Inflammatory macrophage treated with lipopolysaccharide for 1 hour (primary cell): ENCODE data around the gene DLG2.

ENCODE experiments used
- DNase-seq, 2 donors: peaks; one replicate each; pipeline ENCODE4 v3.0.0-alpha.2; 2020 to 2022

Gene DLG2

DNA sequence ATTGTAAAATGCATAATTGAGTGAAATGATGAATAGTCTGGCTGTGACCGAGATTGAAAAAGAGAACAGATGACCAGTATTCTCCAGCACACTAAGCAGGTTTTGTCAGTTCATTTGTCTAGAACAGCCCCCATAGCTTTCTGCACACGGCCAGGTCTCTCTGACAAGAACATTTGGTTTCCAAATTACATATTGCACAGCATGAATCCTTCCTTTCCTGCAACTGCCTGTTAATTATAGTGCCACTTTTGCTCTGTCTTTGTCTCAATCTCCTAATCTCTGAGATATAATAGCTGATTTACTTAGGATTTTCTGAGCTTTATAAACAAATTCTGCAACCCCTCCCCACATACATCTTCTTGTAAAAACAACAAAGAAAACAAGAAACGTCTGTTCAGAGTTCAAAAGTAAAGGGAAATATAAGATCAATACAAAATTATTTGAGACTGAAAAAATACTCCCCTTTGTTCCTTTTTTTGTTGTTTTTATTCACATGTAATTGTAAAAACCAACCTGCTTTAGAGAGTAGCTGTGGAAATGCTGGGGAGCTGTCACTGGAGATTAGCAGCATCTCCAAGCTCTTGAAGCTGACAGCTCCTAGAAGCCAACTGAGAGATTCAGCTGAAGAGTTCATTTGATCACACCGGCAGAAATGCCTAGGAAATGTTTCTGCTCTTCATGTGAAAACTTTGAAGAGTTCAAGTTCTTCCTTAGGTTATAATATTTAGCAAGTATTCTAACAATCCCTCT lies 998.1 kb downstream of the DLG2 start:
- no peak for DNase-seq

- DNase-seq, result no peak
Measured at GRCh38 chr11:84626256-84626655, 1000.9 kb downstream of the DLG2 start.

GRCh38 chr11:84612645-84613044 lies 1014.5 kb downstream of the DLG2 start:
- DNase-seq, result no peak

GRCh38 chr11:84608837-84609196 lies 1018.3 kb downstream of the DLG2 start:
- no peak for DNase-seq

GRCh38 chr11:84607975-84608836 lies 1018.9 kb downstream of the DLG2 start:
- DNase-seq, result no peak

- no peak for DNase-seq
Measured at GRCh38 chr11:84594602-84595001, 1032.5 kb downstream of the DLG2 start.

- DNase-seq, result no peak
Measured at GRCh38 chr11:84590106-84590505, 1037.0 kb downstream of the DLG2 start.

- DNase-seq, result no peak
Measured at GRCh38 chr11:84588131-84588829, 1038.9 kb downstream of the DLG2 start.

GRCh38 chr11:84583106-84583505 lies 1044.0 kb downstream of the DLG2 start:
- no peak for DNase-seq

DNA sequence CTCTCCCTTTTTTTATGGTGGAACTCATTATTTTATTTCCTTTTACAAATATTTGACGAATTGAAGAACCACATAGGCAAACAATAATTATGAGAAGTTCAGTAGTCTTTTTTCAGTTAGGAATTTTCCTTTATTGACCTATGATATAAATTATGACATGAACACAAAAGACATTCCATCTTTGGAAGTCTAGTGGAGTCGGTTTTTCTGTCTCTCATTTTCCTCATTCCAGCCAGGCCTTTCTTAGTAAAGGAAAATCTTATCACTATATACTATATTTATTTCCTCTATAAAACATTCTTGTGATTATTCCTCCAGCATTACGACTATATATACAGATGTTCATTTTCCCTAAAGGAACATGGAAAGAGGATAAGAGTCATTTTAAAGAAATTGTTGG lies 1046.1 kb downstream of the DLG2 start:
- DNase-seq, result no peak

GRCh38 chr11:84580428-84580827 lies 1046.7 kb downstream of the DLG2 start:
- DNase-seq, result no peak

- DNase-seq, result no peak
Measured at GRCh38 chr11:84573868-84574267, 1053.3 kb downstream of the DLG2 start.

- DNase-seq, result no peak
Measured at GRCh38 chr11:84566671-84567070, 1060.5 kb downstream of the DLG2 start.

DNA sequence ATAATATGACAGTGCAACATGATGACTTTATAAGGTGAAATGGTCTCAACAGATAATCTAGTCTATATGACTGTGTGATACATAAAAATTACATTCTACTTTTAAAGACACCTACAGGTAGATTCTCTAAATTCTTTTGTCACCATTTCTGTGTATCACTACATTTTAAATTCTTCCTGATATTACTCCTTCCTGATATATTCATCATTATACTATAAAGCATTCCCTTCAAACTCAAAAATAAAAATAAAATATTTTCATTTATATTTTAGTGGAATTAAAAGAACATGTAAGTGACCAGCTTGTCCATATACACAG lies 1062.3 kb downstream of the DLG2 start:
- DNase-seq, result no peak

DNA sequence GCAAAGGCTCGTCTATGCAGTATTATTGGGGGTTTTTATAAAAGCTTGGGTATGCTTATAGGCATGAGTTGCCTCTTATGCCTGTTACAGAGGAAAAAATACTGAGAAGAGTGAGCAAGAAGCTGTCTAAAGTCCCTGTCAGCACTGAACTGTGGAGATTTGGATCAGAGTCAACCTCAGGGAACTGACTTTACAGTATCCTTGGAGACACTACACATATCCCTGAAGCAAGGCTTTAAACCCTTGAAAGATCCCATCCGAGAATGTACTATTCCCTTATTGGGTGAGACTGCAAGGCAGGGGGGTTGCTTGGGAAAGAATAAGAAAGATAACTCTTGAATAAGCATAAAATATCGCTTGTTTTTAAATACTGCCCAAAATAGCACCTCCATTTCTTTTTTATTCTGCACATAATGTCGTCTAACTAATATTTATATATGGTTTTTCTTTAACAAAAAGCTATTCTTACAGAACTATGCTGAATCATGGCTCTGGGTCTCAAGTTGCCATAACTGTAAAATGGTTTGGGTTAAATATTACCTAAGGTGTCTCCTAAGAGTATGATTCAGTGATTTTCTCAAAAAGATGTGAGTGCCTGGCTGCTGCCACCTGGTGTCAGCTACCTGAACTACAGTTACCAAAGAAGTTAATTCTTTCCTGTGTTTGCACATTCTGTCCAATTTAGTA lies 1062.8 kb downstream of the DLG2 start:
- peak; percentile 13 to 66 for DNase-seq

DNA sequence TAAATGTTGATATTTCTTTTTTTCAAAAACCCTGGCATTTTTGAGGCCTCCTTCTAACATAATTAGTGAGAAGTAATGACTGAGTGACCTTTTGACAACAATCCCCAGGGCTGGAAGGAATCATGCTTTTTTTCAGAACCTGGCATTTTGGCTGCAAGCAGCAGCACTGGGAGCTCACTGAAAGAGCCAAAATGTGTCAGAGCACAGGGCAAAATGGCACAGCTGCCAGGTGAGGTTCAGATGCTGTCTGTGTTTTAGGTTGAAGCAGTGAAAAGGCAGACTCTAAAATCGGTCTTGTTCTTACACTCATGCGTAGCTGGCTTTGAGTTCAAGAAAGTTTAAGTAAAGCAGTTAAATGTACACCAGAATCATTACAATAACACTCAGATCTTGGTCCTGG lies 1063.8 kb downstream of the DLG2 start:
- no peak for DNase-seq

- no peak for DNase-seq
Measured at GRCh38 chr11:84560206-84560605, 1066.9 kb downstream of the DLG2 start.

- DNase-seq, result peak; percentile 7 to 14
Measured at GRCh38 chr11:84558085-84558905, 1068.8 kb downstream of the DLG2 start.

- no peak for DNase-seq
Measured at GRCh38 chr11:84552791-84553190, 1074.4 kb downstream of the DLG2 start.

DNA sequence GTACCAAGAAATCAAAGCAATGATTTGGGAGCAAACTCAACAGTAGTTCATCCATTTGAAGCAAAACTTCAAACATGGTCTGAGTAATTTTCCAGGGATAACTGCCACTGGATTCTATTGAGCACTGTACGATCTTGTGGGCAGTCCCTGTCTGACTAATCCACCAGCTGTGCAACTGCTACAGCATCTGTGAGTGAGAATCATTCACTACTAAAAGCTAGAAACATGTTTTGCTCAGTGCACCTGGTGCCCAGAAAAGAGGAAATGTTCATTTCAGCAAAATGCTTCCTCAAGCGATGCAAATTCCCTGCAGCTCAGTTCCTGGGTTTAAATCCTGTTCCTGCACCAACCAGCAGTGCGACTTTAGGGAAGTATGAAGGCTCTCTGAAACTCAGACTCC lies 1077.9 kb downstream of the DLG2 start:
- DNase-seq, result no peak

DNA sequence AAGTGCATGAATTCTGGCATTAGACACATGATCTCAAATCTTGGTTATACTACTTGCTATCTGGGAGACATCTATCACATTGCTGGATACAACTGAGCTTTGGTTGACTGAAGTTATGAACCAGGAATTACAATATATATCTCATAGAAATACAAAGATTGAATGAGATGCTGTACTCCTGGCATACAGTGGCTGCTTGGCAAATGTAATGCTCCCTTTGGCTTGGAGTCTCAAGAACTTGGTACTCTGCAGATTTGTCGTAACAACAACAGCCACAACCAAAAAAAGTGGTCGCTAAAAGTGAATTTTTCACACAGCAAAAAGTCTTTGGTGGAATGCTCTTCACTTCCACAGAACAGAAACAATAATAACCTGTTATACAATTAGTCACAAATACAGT lies 1082.6 kb downstream of the DLG2 start:
- DNase-seq, result no peak
